ENCODE results near the gene DRICH1.
"Not testable (repeated sequence)": the region's sequence is repeated elsewhere in the genome, so short reads cannot be mapped to it uniquely, and the experiment has no call there.

The DRICH1 gene

GRCh38 chr22:23632178-23632577 lies at the start of gene DRICH1:
DRICH1 (minus strand) TSS chr22:23632321; CDS start chr22:23632023, 298 bp downstream.
- H3K4me1 ChIP-seq (ENCODE audit: control insufficient read depth in 1 of 2, insufficient read depth in 2 of 2, low read length in 2 of 2), result no peaks in the 10 kb centered on the region
- H3K27me3 ChIP-seq (ENCODE audit: control insufficient read depth in 1 of 2, insufficient read depth in 2 of 2, low read length in 2 of 2), result no peaks in the 10 kb centered on the region
- H3K9me3 ChIP-seq (ENCODE audit: control insufficient read depth in 1 of 2, low read length in 2 of 2), result no peaks in the 10 kb centered on the region
- H3K27ac ChIP-seq (ENCODE audit: low read depth, low read length), result no peak within 1 kb of the TSS
- no peak within 1 kb of the TSS for H3K4me3 ChIP-seq (ENCODE audit: low read depth in 1 of 2, low read length in 2 of 2)
- H3K36me3 ChIP-seq (ENCODE audit: control insufficient read depth in 1 of 2, insufficient read depth in 2 of 2, low read length in 2 of 2), result no peaks in the 10 kb centered on the region
- H3K9ac ChIP-seq (ENCODE audit: low read depth in 1 of 2, low read length in 2 of 2), result no peak within 1 kb of the TSS

- Histone ChIP-seq H3K27me3 (ENCODE audit: control insufficient read depth in 1 of 2, insufficient read depth in 2 of 2, low read length in 2 of 2) (no peaks in the 10 kb centered on the region), H3K4me1 (ENCODE audit: control insufficient read depth in 1 of 2, insufficient read depth in 2 of 2, low read length in 2 of 2) (peaks cover 0 to 4% of the 10 kb centered on the region in 2 donors), H3K4me3 (ENCODE audit: low read depth in 1 of 2, low read length in 2 of 2) (no peak overlapping the region), H3K9me3 (ENCODE audit: control insufficient read depth in 1 of 2, low read length in 2 of 2) (no peaks in the 10 kb centered on the region), H3K9ac (ENCODE audit: low read depth in 1 of 2, low read length in 2 of 2) (no peak overlapping the region), H3K36me3 (ENCODE audit: control insufficient read depth in 1 of 2, insufficient read depth in 2 of 2, low read length in 2 of 2) (peaks cover 10 to 30% of the 10 kb centered on the region in 2 donors), H3K27ac (ENCODE audit: low read depth, low read length) (no peak overlapping the region)
Observed at GRCh38 chr22:23681026-23681809, 49.1 kb upstream of the DRICH1 start.

GRCh38 chr22:23678133-23678532 lies 46.0 kb upstream of the DRICH1 start:
- Histone ChIP-seq H3K9ac (ENCODE audit: low read depth in 1 of 2, low read length in 2 of 2) (no peak overlapping the region), H3K4me3 (ENCODE audit: low read depth in 1 of 2, low read length in 2 of 2) (no peak overlapping the region), H3K36me3 (ENCODE audit: control insufficient read depth in 1 of 2, insufficient read depth in 2 of 2, low read length in 2 of 2) (peaks cover 7 to 27% of the 10 kb centered on the region in 2 donors), H3K9me3 (ENCODE audit: control insufficient read depth in 1 of 2, low read length in 2 of 2) (no peaks in the 10 kb centered on the region), H3K27me3 (ENCODE audit: control insufficient read depth in 1 of 2, insufficient read depth in 2 of 2, low read length in 2 of 2) (no peaks in the 10 kb centered on the region), H3K4me1 (ENCODE audit: control insufficient read depth in 1 of 2, insufficient read depth in 2 of 2, low read length in 2 of 2) (peaks cover 7 to 12% of the 10 kb centered on the region in 2 donors), H3K27ac (ENCODE audit: low read depth, low read length) (no peak overlapping the region)

- Histone ChIP-seq H3K9me3 (ENCODE audit: control insufficient read depth in 1 of 2, low read length in 2 of 2) (no peaks in the 10 kb centered on the region), H3K9ac (ENCODE audit: low read depth in 1 of 2, low read length in 2 of 2) (no peak overlapping the region), H3K4me1 (ENCODE audit: control insufficient read depth in 1 of 2, insufficient read depth in 2 of 2, low read length in 2 of 2) (peaks cover 7 to 12% of the 10 kb centered on the region in 2 donors), H3K36me3 (ENCODE audit: control insufficient read depth in 1 of 2, insufficient read depth in 2 of 2, low read length in 2 of 2) (peaks cover 5 to 22% of the 10 kb centered on the region in 2 donors), H3K4me3 (ENCODE audit: low read depth in 1 of 2, low read length in 2 of 2) (no peak overlapping the region), H3K27ac (ENCODE audit: low read depth, low read length) (no peak overlapping the region), H3K27me3 (ENCODE audit: control insufficient read depth in 1 of 2, insufficient read depth in 2 of 2, low read length in 2 of 2) (no peaks in the 10 kb centered on the region)
Observed at GRCh38 chr22:23677701-23677995, 45.5 kb upstream of the DRICH1 start.

- not testable (repeated sequence) for H3K9ac ChIP-seq (ENCODE audit: low read depth in 1 of 2, low read length in 2 of 2); H3K4me3 ChIP-seq (ENCODE audit: low read depth in 1 of 2, low read length in 2 of 2); H3K27ac ChIP-seq (ENCODE audit: low read depth, low read length); H3K27me3 ChIP-seq (ENCODE audit: control insufficient read depth in 1 of 2, insufficient read depth in 2 of 2, low read length in 2 of 2); H3K9me3 ChIP-seq (ENCODE audit: control insufficient read depth in 1 of 2, low read length in 2 of 2)
- peaks cover 5 to 19% of the 10 kb centered on the region in 2 donors for H3K36me3 ChIP-seq (ENCODE audit: control insufficient read depth in 1 of 2, insufficient read depth in 2 of 2, low read length in 2 of 2)
- peaks cover 7 to 12% of the 10 kb centered on the region in 2 donors for H3K4me1 ChIP-seq (ENCODE audit: control insufficient read depth in 1 of 2, insufficient read depth in 2 of 2, low read length in 2 of 2)
Observed at GRCh38 chr22:23676841-23677700, 45.0 kb upstream of the DRICH1 start.

GRCh38 chr22:23675502-23676415 lies 43.6 kb upstream of the DRICH1 start:
- Histone ChIP-seq H3K4me3 (ENCODE audit: low read depth in 1 of 2, low read length in 2 of 2) (no peak overlapping the region), H3K27me3 (ENCODE audit: control insufficient read depth in 1 of 2, insufficient read depth in 2 of 2, low read length in 2 of 2) (no peaks in the 10 kb centered on the region), H3K27ac (ENCODE audit: low read depth, low read length) (no peak overlapping the region), H3K9me3 (ENCODE audit: control insufficient read depth in 1 of 2, low read length in 2 of 2) (no peaks in the 10 kb centered on the region), H3K4me1 (ENCODE audit: control insufficient read depth in 1 of 2, insufficient read depth in 2 of 2, low read length in 2 of 2) (peaks cover 7 to 12% of the 10 kb centered on the region in 2 donors), H3K9ac (ENCODE audit: low read depth in 1 of 2, low read length in 2 of 2) (no peak overlapping the region), H3K36me3 (ENCODE audit: control insufficient read depth in 1 of 2, insufficient read depth in 2 of 2, low read length in 2 of 2) (peaks cover 0 to 10% of the 10 kb centered on the region in 2 donors)

- not testable (repeated sequence) for H3K9ac ChIP-seq (ENCODE audit: low read depth in 1 of 2, low read length in 2 of 2); H3K27ac ChIP-seq (ENCODE audit: low read depth, low read length); H3K4me3 ChIP-seq (ENCODE audit: low read depth in 1 of 2, low read length in 2 of 2); H3K27me3 ChIP-seq (ENCODE audit: control insufficient read depth in 1 of 2, insufficient read depth in 2 of 2, low read length in 2 of 2); H3K9me3 ChIP-seq (ENCODE audit: control insufficient read depth in 1 of 2, low read length in 2 of 2)
- H3K36me3 ChIP-seq (ENCODE audit: control insufficient read depth in 1 of 2, insufficient read depth in 2 of 2, low read length in 2 of 2), result peaks cover 0 to 11% of the 10 kb centered on the region in 2 donors
- peaks cover 7 to 12% of the 10 kb centered on the region in 2 donors for H3K4me1 ChIP-seq (ENCODE audit: control insufficient read depth in 1 of 2, insufficient read depth in 2 of 2, low read length in 2 of 2)
Observed at GRCh38 chr22:23674886-23675501, 42.9 kb upstream of the DRICH1 start.

GRCh38 chr22:23673826-23674690 lies 41.9 kb upstream of the DRICH1 start:
- H3K36me3 ChIP-seq (ENCODE audit: control insufficient read depth in 1 of 2, insufficient read depth in 2 of 2, low read length in 2 of 2), result peaks cover 0 to 8% of the 10 kb centered on the region in 2 donors
- peaks cover 7 to 12% of the 10 kb centered on the region in 2 donors for H3K4me1 ChIP-seq (ENCODE audit: control insufficient read depth in 1 of 2, insufficient read depth in 2 of 2, low read length in 2 of 2)
- H3K9ac ChIP-seq (ENCODE audit: low read depth in 1 of 2, low read length in 2 of 2), result no peak overlapping the region
- H3K9me3 ChIP-seq (ENCODE audit: control insufficient read depth in 1 of 2, low read length in 2 of 2), result no peaks in the 10 kb centered on the region
- no peaks in the 10 kb centered on the region for H3K27me3 ChIP-seq (ENCODE audit: control insufficient read depth in 1 of 2, insufficient read depth in 2 of 2, low read length in 2 of 2)
- H3K27ac ChIP-seq (ENCODE audit: low read depth, low read length), result no peak overlapping the region
- H3K4me3 ChIP-seq (ENCODE audit: low read depth in 1 of 2, low read length in 2 of 2), result no peak overlapping the region

Measured in duodenal mucosa (tissue), 2 donors.